Measurements from ENCODE around the gene RTKN2.

GRCh38 chr10:62159351-62159750 is 109.3 kb downstream of the RTKN2 start:
- TF ChIP-seq CTCF (IDR thresholded peaks at IDR 0.05; ENCODE audit: low read depth, low read length) (no peak), EZH2phosphoT487 (IDR thresholded peaks at IDR 0.05; ENCODE audit: low read depth) (no peak)
